D721Med (cell line): Measurements from ENCODE around the gene HOTAIR.

Experiments
- DNase-seq: peaks from one replicate; pipeline ENCODE4 v3.0.0; 2011; ENCODE audit warnings: low spot score; ENCODE audit not compliant: insufficient read length
- FAIRE-seq: peaks from 2 replicates; lab custom pipeline; 2011; peaks lifted over from hg19 to GRCh38; lab: Jason Lieb, UNC
- CTCF ChIP-seq: IDR thresholded peaks from 2 replicates; pipeline ENCODE4 v1.5.1; 2012; ENCODE audit warnings: mild to moderate bottlenecking, control low read depth; ENCODE audit not compliant: insufficient read depth; ENCODE audit errors: missing control alignments

HOTAIR gene

DNA sequence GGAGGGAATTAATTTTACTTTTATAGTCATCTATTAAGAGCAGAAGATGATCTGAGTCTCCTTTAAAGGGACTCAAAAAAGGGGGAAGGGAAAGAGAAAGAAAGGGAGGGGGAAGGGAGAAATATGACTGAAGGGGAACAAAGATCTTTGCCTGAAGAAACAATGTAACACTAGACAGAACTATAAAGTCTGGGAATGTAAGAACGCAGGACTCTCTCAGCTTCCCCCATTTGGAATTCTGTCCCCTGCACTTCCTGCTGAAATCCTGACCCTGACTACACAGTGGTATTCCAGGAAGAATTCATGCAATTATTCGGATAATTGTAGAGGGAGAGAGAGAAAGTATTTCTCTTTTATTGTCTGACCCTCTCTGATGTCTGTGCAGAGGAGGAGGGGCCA is 10.4 kb downstream of the HOTAIR start:
- FAIRE-seq (no peak), DNase-seq (no peak)
- no peak for TF ChIP-seq CTCF

DNA sequence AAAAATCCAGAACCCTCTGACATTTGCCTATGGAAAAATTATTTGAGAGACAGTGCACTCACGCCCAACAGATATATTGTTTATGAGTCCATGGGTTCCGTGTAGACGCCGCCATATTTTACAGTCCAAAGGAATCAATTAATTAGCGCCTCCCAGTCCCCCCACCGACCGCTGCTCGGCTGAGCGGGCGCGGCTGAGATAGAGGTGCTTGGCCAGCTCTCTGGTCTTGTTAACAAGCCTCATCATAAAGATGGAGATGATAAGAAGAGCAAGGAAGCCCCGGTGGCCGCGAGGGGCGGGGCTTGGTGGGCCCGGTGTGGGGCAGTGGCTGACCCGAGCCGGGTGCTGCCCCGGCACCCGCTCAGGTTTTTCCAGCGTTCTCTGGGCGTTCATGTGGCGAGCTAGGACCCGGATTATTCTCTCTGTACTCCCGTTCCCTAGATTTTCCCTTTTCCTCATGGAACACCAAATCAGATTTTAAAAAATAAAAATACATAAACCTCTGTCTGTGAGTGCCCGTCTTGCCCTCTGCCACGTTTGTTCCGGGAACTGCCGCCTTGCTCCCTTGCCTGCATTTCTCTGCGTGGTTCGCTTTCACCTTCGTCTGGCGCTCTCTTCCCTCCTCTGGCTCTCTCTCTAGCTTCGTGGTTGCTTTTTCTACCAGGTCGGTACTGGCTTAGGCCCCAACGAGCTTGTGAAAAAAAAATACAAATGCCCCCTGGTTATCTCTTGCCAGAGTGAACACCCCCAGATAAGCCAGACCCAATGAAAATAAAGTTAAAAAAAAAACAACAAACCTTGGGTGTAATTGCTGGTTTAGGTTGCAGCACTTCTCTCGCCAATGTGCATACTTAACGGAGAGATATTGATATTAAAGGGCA is 11.1 kb downstream of the HOTAIR start:
- DNase-seq (no peak), FAIRE-seq (no peak)
- TF ChIP-seq CTCF = no peak

DNA sequence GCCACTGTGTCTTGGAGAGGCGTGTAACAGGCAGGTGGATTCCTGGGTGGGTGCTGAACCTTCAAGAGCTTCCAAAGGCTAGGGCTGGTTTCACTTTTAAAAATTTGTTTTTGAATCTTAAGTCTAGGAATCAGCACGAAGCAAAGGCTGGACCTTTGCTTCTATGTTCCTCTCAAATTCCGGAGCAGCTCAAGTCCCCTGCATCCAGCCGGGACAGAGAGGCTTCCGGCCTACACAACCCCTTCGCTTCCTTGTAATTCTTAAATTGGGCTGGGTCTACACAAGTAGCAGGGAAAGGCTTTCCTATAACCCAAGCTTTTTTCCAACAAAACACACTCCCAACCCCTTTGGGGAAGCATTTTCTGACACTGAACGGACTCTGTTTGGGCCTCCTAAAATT is 11.7 kb downstream of the HOTAIR start:
- no peak for TF ChIP-seq CTCF
- FAIRE-seq = no peak
- DNase-seq = no peak

GRCh38 chr12:53961025-53961761 is 13.6 kb downstream of the HOTAIR start:
- no peak for FAIRE-seq
- no peak for TF ChIP-seq CTCF

GRCh38 chr12:53960187-53961024 is 14.3 kb downstream of the HOTAIR start:
- no peak for FAIRE-seq
- DNase-seq = no peak
- TF ChIP-seq CTCF = no peak

More at GRCh38 chr12:53961025-53961761, 13.6 kb downstream of the HOTAIR start:
- DNase-seq = no peak

DNA sequence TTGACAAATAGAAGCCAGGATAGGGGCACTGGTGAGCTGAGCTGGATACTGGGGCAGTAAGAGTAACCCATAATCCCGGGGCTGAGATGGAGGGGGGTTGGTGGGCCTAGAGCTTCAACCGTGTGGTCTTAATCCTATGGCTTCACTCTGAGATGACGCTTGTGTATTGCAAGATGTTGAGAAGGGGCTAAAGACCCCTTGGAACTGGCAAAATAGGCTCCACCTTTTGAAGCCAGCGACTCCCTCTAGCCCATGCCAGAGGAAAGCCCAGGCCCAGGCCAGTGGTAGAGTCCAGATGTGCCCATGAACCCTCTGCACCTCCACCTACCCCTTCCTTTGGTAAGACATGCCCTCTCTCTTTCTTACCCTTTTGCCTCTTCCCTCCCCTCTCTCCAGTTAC is 15.4 kb downstream of the HOTAIR start:
- no peak for DNase-seq
- no peak for TF ChIP-seq CTCF
- FAIRE-seq = no peak
